HepG2 (cell line): Measurements from ENCODE around the gene RASL10B. TPM values are rescaled to one million over a fixed set of nuclear protein-coding genes. Genes with fewer than 3 reads are reported as not detected.

Experiments
- ARNT ChIP-seq: fragments of 450-650 bp; IDR thresholded peaks from 2 replicates; pipeline ENCODE4 v1.6.1; 2017
- HOXA5 ChIP-seq: sonication (generic); formaldehyde crosslinking; IDR thresholded peaks from 2 replicates; pipeline ENCODE4 v1.4.0; 2020; ENCODE audit warnings: missing genetic modification reagents
- HOXA7 ChIP-seq: sonication (generic); formaldehyde crosslinking; IDR thresholded peaks from 2 replicates; pipeline ENCODE4 v1.8.1; 2022; ENCODE audit warnings: mild to moderate bottlenecking, missing genetic modification reagents, moderate library complexity
- ISX ChIP-seq: sonication (generic); formaldehyde crosslinking; conservative IDR thresholded peaks from 2 replicates; pipeline ENCODE4 v1.5.0; 2020; ENCODE audit warnings: missing genetic modification reagents
- MXI1 ChIP-seq: IDR thresholded peaks from 3 replicates; pipeline ENCODE4 v1.6.1; 2012; ENCODE audit warnings: low read depth, low read length, inconsistent platforms, borderline replicate concordance
- SMARCC2 ChIP-seq: fragments of 450-650 bp; IDR thresholded peaks from 2 replicates; pipeline ENCODE4 v1.6.1; 2017; ENCODE audit warnings: antibody characterized with exemption, mild to moderate bottlenecking
- SPEN ChIP-seq: sonication (generic); formaldehyde crosslinking; IDR thresholded peaks from 2 replicates; pipeline ENCODE4 v1.5.1; 2020; ENCODE audit warnings: low read depth, mild to moderate bottlenecking, missing genetic modification reagents
- THYN1 ChIP-seq: sonication (generic); formaldehyde crosslinking; IDR thresholded peaks from 2 replicates; pipeline ENCODE4 v1.8.1; 2023; ENCODE audit warnings: low read depth, mild to moderate bottlenecking, moderate library complexity, missing genetic modification reagents, borderline replicate concordance
- ZFY ChIP-seq: sonication (generic); formaldehyde crosslinking; IDR thresholded peaks from 2 replicates; pipeline ENCODE4 v1.4.0; 2020; ENCODE audit warnings: missing genetic modification reagents
- ZNF12 ChIP-seq: sonication (generic); formaldehyde crosslinking; IDR thresholded peaks from 2 replicates; pipeline ENCODE4 v1.5.0; 2020; ENCODE audit warnings: missing genetic modification reagents
- ZNF232 ChIP-seq: sonication (generic); formaldehyde crosslinking; IDR thresholded peaks from 2 replicates; pipeline ENCODE4 v1.4.0; 2020; ENCODE audit warnings: missing genetic modification reagents, borderline replicate concordance
- ZNF263 ChIP-seq: sonication (generic); formaldehyde crosslinking; IDR thresholded peaks from 2 replicates; pipeline ENCODE4 v1.4.0; 2020; ENCODE audit warnings: missing genetic modification reagents
- ZNF34 ChIP-seq: sonication (generic); formaldehyde crosslinking; IDR thresholded peaks from 2 replicates; pipeline ENCODE4 v1.4.0; 2020; ENCODE audit warnings: mild to moderate bottlenecking, missing genetic modification reagents, borderline replicate concordance
- ZNF510 ChIP-seq: sonication (generic); formaldehyde crosslinking; IDR thresholded peaks from 2 replicates; pipeline ENCODE4 v1.4.0; 2020; ENCODE audit warnings: low read depth, mild to moderate bottlenecking, missing genetic modification reagents
- ZNF563 ChIP-seq: sonication (generic); formaldehyde crosslinking; IDR thresholded peaks from 2 replicates; pipeline ENCODE4 v1.8.0; 2022; ENCODE audit warnings: mild to moderate bottlenecking, moderate library complexity, missing genetic modification reagents
- ZNF703 ChIP-seq: sonication (generic); formaldehyde crosslinking; IDR thresholded peaks from 2 replicates; pipeline ENCODE4 v1.5.1; 2020; ENCODE audit warnings: missing genetic modification reagents, mild to moderate bottlenecking, moderate library complexity, borderline replicate concordance
- polyA plus RNA-seq, 8 experiments: library from polyadenylated mRNA; depleted of rRNA in 3 of 8; stranded (reverse) in 7 of 8; unstranded in 1 of 8; fragments of >200 nt; fragmentation: Illumina TruSeq in 4 of 8; extraction: Trizol in 4 of 8; gene quantifications; 2 replicates each; pipeline versions ENCODE4 v1.2.1 to v1.2.3, GENCODE V29; 2011 to 2016; ENCODE audit warnings: low read depth in 4 of 8, missing spikeins in 1 of 8, mixed read lengths in 1 of 8; ENCODE audit not compliant: insufficient read depth in 1 of 8
- total RNA-seq, 5 experiments: library from RNA; depleted of rRNA; stranded (reverse); fragments of >200 nt; fragmentation: Illumina TruSeq; extraction: Trizol; gene quantifications; 2 replicates each; pipeline ENCODE4 v1.2.3, GENCODE V29; 2016; ENCODE audit warnings: low read depth in 1 of 5
- TF ChIP-seq, protein P1 (sequence below): sonication (generic); formaldehyde crosslinking; IDR thresholded peaks from 2 replicates; pipeline ENCODE4 v1.5.0; 2020; ENCODE audit warnings: missing genetic modification reagents
- TF ChIP-seq, protein P2 (sequence below): sonication (generic); formaldehyde crosslinking; IDR thresholded peaks from 2 replicates; pipeline ENCODE4 v1.5.0; 2020; ENCODE audit warnings: mild to moderate bottlenecking, missing genetic modification reagents
- TF ChIP-seq, protein P3 (sequence below): sonication (generic); formaldehyde crosslinking; IDR thresholded peaks from 2 replicates; pipeline ENCODE4 v1.4.0; 2020; ENCODE audit warnings: missing genetic modification reagents
- TF ChIP-seq, protein P4 (sequence below): sonication (generic); formaldehyde crosslinking; IDR thresholded peaks from 2 replicates; pipeline ENCODE4 v1.8.1; 2023; ENCODE audit warnings: mild to moderate bottlenecking, missing genetic modification reagents
- TF ChIP-seq, protein P5 (sequence below): sonication (generic); formaldehyde crosslinking; IDR thresholded peaks from 2 replicates; pipeline ENCODE4 v1.8.0; 2022; ENCODE audit warnings: missing genetic modification reagents, mild to moderate bottlenecking, borderline replicate concordance

Gene RASL10B
- total and polyA plus RNA-seq, 2 of the 13 experiments (the other 11 are each of a cell fraction or from before 2014, with no cell fraction given) = 8.8 to 11.0 TPM

DNA sequence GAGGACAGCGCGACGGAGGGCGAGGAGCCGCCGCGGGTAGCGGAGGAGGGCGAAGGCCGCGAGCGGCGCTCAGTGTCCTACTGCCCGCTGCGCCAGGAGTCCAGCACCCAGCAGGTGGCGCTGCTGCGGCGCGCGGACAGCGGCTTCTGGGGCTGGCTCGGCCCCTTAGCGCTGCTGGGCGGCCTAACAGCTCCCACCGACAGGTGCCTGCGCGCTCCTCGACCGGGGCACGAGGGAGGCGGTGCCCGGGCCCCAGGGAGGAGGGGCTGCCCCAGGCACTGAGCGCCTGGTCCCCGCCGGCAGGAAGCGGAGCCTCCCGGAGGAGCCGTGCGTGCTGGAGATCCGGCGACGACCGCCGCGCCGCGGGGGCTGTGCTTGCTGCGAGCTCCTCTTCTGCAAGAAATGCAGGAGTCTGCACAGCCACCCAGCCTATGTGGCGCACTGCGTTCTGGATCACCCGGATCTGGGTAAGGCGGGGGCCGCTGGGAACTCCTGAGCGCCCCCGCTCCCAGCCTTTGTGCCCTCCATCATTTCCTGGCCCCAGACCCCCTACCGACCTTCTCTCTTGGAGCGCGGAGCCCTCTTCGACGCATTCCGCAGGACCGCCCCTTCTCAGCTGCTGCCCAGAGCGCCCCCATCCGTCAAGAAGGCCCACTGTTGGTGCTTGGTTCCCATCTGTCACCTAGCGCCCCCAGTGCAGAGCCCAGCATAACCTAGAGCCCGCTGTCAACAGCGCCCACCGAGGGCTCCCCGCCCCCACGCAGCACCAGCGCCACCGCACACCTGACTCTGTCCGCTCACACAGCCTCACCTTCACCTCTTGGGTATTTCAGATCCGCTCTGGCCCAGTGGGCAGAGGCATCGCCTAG is 32.9 kb downstream of the RASL10B start (continued):
- TF ChIP-seq, protein P1, sequence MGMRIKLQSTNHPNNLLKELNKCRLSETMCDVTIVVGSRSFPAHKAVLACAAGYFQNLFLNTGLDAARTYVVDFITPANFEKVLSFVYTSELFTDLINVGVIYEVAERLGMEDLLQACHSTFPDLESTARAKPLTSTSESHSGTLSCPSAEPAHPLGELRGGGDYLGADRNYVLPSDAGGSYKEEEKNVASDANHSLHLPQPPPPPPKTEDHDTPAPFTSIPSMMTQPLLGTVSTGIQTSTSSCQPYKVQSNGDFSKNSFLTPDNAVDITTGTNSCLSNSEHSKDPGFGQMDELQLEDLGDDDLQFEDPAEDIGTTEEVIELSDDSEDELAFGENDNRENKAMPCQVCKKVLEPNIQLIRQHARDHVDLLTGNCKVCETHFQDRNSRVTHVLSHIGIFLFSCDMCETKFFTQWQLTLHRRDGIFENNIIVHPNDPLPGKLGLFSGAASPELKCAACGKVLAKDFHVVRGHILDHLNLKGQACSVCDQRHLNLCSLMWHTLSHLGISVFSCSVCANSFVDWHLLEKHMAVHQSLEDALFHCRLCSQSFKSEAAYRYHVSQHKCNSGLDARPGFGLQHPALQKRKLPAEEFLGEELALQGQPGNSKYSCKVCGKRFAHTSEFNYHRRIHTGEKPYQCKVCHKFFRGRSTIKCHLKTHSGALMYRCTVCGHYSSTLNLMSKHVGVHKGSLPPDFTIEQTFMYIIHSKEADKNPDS (CRISPR knock-in tag) = peak; percentile 23; the same call in 1 of the 2 replicates
- TF ChIP-seq ZNF232 (CRISPR knock-in tag) (peak; percentile 72; the same call in 1 of the 2 replicates), ZFY (CRISPR knock-in tag) (peak; percentile 88), ZNF510 (CRISPR knock-in tag) (0 out of 2 replicates have a peak, but pooled peaks have one; percentile 68), MXI1 (peak; percentile 65; the same call in 1 of the 3 replicates), ZNF12 (CRISPR knock-in tag) (peak; percentile 68), ISX (peak; percentile 83; the same call in 1 of the 2 replicates), HOXA7 (CRISPR knock-in tag) (no peak), ZNF563 (peak; percentile 94), ZNF263 (CRISPR knock-in tag) (peak; percentile 97), THYN1 (CRISPR knock-in tag) (no peak), ZNF703 (CRISPR knock-in tag) (no peak), SPEN (CRISPR knock-in tag) (peak; percentile 76; the same call in 1 of the 2 replicates), HOXA5 (CRISPR knock-in tag) (peak; percentile 75; the same call in 1 of the 2 replicates), ZNF34 (CRISPR knock-in tag) (peak; percentile 37; the same call in 1 of the 2 replicates), SMARCC2 (no peak), ARNT (no peak)
- TF ChIP-seq, protein P2, sequence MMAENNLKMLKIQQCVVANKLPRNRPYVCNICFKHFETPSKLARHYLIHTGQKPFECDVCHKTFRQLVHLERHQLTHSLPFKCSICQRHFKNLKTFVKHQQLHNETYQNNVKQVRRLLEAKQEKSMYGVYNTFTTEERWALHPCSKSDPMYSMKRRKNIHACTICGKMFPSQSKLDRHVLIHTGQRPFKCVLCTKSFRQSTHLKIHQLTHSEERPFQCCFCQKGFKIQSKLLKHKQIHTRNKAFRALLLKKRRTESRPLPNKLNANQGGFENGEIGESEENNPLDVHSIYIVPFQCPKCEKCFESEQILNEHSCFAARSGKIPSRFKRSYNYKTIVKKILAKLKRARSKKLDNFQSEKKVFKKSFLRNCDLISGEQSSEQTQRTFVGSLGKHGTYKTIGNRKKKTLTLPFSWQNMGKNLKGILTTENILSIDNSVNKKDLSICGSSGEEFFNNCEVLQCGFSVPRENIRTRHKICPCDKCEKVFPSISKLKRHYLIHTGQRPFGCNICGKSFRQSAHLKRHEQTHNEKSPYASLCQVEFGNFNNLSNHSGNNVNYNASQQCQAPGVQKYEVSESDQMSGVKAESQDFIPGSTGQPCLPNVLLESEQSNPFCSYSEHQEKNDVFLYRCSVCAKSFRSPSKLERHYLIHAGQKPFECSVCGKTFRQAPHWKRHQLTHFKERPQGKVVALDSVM (CRISPR knock-in tag) = peak; percentile 69
- TF ChIP-seq, protein P3, sequence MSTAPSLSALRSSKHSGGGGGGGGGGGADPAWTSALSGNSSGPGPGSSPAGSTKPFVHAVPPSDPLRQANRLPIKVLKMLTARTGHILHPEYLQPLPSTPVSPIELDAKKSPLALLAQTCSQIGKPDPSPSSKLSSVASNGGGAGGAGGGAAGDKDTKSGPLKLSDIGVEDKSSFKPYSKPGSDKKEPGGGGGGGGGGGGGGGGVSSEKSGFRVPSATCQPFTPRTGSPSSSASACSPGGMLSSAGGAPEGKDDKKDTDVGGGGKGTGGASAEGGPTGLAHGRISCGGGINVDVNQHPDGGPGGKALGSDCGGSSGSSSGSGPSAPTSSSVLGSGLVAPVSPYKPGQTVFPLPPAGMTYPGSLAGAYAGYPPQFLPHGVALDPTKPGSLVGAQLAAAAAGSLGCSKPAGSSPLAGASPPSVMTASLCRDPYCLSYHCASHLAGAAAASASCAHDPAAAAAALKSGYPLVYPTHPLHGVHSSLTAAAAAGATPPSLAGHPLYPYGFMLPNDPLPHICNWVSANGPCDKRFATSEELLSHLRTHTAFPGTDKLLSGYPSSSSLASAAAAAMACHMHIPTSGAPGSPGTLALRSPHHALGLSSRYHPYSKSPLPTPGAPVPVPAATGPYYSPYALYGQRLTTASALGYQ = 0 out of 2 replicates have a peak, but pooled peaks have one; percentile 41
- TF ChIP-seq, protein P4, sequence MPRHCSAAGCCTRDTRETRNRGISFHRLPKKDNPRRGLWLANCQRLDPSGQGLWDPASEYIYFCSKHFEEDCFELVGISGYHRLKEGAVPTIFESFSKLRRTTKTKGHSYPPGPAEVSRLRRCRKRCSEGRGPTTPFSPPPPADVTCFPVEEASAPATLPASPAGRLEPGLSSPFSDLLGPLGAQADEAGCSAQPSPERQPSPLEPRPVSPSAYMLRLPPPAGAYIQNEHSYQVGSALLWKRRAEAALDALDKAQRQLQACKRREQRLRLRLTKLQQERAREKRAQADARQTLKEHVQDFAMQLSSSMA (CRISPR knock-in tag) = 0 out of 2 replicates have a peak, but pooled peaks have one; percentile 70
- TF ChIP-seq, protein P5, sequence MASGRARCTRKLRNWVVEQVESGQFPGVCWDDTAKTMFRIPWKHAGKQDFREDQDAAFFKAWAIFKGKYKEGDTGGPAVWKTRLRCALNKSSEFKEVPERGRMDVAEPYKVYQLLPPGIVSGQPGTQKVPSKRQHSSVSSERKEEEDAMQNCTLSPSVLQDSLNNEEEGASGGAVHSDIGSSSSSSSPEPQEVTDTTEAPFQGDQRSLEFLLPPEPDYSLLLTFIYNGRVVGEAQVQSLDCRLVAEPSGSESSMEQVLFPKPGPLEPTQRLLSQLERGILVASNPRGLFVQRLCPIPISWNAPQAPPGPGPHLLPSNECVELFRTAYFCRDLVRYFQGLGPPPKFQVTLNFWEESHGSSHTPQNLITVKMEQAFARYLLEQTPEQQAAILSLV = peak; percentile 41; the same call in 1 of the 2 replicates
